ENCODE data around the gene CMBL.
"Not testable (repeated sequence)": the region's sequence is repeated elsewhere in the genome, so short reads cannot be mapped to it uniquely, and the experiment has no call there.

CMBL gene

DNA sequence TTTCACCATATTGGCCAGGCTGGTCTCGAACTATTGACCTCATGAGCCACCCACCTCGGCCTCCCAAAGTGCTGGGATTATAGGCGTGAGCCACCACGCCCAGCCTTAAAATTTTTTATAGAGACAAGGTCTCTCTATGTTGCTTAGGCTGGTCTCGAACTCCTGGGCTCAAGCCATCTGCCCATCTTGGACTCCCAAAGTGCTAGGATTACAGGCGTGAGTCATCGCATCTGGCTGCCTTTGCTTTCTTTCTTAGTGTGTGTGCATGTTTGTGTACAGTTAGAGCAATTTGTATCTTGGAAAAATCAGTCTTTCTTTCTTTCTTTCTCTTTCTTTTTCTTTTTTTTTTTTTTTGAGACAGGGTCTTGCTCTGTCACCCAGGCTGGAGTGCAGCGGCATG, 22.3 kb downstream of the CMBL start:
- not testable (repeated sequence) for H3K27me3 ChIP-seq (ENCODE audit: control insufficient read depth, insufficient read depth, low read length, poor library complexity, severe bottlenecking); H3K9me3 ChIP-seq (ENCODE audit: control insufficient read depth, low read length); H3K36me3 ChIP-seq (ENCODE audit: control insufficient read depth, insufficient read depth, low read length); H3K27ac ChIP-seq (ENCODE audit: insufficient read depth, low read depth, low read length, poor library complexity, severe bottlenecking); H3K4me1 ChIP-seq (ENCODE audit: control insufficient read depth, insufficient read depth, low read length); H3K4me3 ChIP-seq (ENCODE audit: insufficient read depth, low read depth, low read length)
- 95 to 96% methylated on average over 8 of the region's 8 CpGs for WGBS, 2 experiments

DNA sequence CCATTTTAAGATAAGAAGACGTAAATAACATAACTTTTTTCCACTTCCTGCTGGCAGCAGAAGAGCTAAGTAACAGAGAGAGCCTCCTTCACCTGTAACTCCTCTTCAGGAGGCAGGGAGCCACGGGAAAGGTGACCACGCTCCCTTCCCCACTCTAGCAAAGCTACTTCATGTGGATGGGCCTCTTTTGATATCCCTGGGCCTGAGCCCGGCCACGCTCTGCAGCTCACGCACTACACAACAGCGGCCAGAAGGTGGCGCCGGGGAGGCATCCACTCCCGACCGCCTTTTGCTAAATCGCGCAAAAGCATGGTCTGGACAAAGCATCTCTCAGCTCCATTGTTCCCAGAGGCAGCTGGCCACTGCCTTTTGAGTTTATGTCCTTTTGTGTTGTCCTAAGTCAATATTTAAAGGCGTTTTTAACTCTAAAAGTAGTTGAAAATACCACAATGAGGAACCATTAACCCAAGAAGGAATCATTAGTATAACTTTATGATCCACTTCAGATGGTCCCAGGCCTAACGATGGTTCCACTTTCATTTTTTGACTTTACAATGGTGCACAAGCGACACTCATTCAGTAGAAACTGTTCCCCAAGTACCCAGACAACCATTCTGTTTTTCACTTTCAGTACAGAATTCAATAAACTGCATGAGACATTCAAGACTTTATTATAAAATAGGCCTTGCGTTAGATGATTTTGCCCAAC, 23.6 kb downstream of the CMBL start:
- no peak overlapping the region for H3K27ac ChIP-seq (ENCODE audit: insufficient read depth, low read depth, low read length, poor library complexity, severe bottlenecking)
- 30 to 31% methylated on average over 16 to 17 of the region's 17 CpGs for WGBS, 2 experiments
- no peaks in the 10 kb centered on the region for H3K4me1 ChIP-seq (ENCODE audit: control insufficient read depth, insufficient read depth, low read length)

GRCh38 chr5:10279925-10280720, 27.6 kb downstream of the CMBL start:
- H3K4me3 ChIP-seq (ENCODE audit: insufficient read depth, low read depth, low read length), result no peak overlapping the region
- peaks cover 4% of the 10 kb centered on the region for H3K4me1 ChIP-seq (ENCODE audit: control insufficient read depth, insufficient read depth, low read length)
- H3K36me3 ChIP-seq (ENCODE audit: control insufficient read depth, insufficient read depth, low read length), result peaks cover 3% of the 10 kb centered on the region
- no peak overlapping the region for H3K27ac ChIP-seq (ENCODE audit: insufficient read depth, low read depth, low read length, poor library complexity, severe bottlenecking)
- WGBS, 2 experiments, result 75 to 84% methylated on average over 5 to 7 of the region's 7 CpGs
- H3K27me3 ChIP-seq (ENCODE audit: control insufficient read depth, insufficient read depth, low read length, poor library complexity, severe bottlenecking), result no peaks in the 10 kb centered on the region
- H3K9me3 ChIP-seq (ENCODE audit: control insufficient read depth, low read length), result no peaks in the 10 kb centered on the region

More for the DNA sequence above, 23.6 kb downstream of the CMBL start:
- no peak overlapping the region for H3K4me3 ChIP-seq (ENCODE audit: insufficient read depth, low read depth, low read length)
- H3K27me3 ChIP-seq (ENCODE audit: control insufficient read depth, insufficient read depth, low read length, poor library complexity, severe bottlenecking), result no peaks in the 10 kb centered on the region
- H3K9me3 ChIP-seq (ENCODE audit: control insufficient read depth, low read length), result no peaks in the 10 kb centered on the region
- peaks cover 3% of the 10 kb centered on the region for H3K36me3 ChIP-seq (ENCODE audit: control insufficient read depth, insufficient read depth, low read length)

GRCh38 chr5:10279328-10279727, 28.4 kb downstream of the CMBL start:
- Histone ChIP-seq H3K27me3 (ENCODE audit: control insufficient read depth, insufficient read depth, low read length, poor library complexity, severe bottlenecking) (no peaks in the 10 kb centered on the region), H3K9me3 (ENCODE audit: control insufficient read depth, low read length) (no peaks in the 10 kb centered on the region), H3K36me3 (ENCODE audit: control insufficient read depth, insufficient read depth, low read length) (no peaks in the 10 kb centered on the region), H3K27ac (ENCODE audit: insufficient read depth, low read depth, low read length, poor library complexity, severe bottlenecking) (no peak overlapping the region), H3K4me3 (ENCODE audit: insufficient read depth, low read depth, low read length) (no peak overlapping the region), H3K4me1 (ENCODE audit: control insufficient read depth, insufficient read depth, low read length) (peaks cover 4% of the 10 kb centered on the region)
- 89 to 96% methylated on average over 3 to 4 of the region's 4 CpGs for WGBS, 2 experiments

DNA sequence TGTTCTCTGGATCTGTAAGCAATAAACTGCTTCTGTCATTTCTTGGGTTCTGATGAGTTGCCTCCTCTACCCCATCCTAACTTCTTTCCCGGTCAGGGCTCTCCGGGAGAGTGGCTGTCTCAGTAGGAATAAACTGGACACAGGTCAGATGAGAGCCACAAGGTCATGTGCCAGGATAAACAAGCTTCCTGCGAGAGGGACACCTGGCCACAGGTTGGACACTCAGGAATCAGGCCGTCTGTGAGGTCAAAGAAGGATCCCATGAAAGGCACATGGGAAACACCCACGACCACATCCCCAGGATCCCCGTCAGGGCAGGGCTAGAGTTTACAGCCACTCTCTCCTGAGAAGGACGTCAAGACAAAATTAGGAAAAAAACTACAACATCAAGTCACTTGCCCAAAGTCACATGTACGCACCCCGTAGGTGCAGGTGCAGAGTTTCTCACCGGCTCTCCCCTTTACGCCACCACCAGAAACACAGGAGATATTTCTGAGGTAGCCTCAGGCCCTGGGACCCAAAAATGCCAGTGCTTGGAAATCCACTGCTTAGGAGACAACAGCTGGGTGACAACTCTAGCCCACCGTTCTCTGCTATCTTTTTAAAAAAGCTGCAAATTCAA, 28.9 kb downstream of the CMBL start:
- 94 to 95% methylated on average over 12 of the region's 12 CpGs for WGBS, 2 experiments
- Histone ChIP-seq H3K4me1 (ENCODE audit: control insufficient read depth, insufficient read depth, low read length) (peaks cover 4% of the 10 kb centered on the region), H3K9me3 (ENCODE audit: control insufficient read depth, low read length) (no peaks in the 10 kb centered on the region), H3K27me3 (ENCODE audit: control insufficient read depth, insufficient read depth, low read length, poor library complexity, severe bottlenecking) (no peaks in the 10 kb centered on the region), H3K36me3 (ENCODE audit: control insufficient read depth, insufficient read depth, low read length) (no peaks in the 10 kb centered on the region), H3K27ac (ENCODE audit: insufficient read depth, low read depth, low read length, poor library complexity, severe bottlenecking) (no peak overlapping the region), H3K4me3 (ENCODE audit: insufficient read depth, low read depth, low read length) (no peak overlapping the region)

GRCh38 chr5:10277773-10278630, 29.7 kb downstream of the CMBL start:
- H3K4me3 ChIP-seq (ENCODE audit: insufficient read depth, low read depth, low read length), result no peak overlapping the region
- H3K36me3 ChIP-seq (ENCODE audit: control insufficient read depth, insufficient read depth, low read length), result no peaks in the 10 kb centered on the region
- H3K4me1 ChIP-seq (ENCODE audit: control insufficient read depth, insufficient read depth, low read length), result peaks cover 4% of the 10 kb centered on the region
- H3K9me3 ChIP-seq (ENCODE audit: control insufficient read depth, low read length), result no peaks in the 10 kb centered on the region
- H3K27ac ChIP-seq (ENCODE audit: insufficient read depth, low read depth, low read length, poor library complexity, severe bottlenecking), result no peak overlapping the region
- WGBS, 2 experiments, result 94 to 95% methylated on average over 13 of the region's 13 CpGs
- H3K27me3 ChIP-seq (ENCODE audit: control insufficient read depth, insufficient read depth, low read length, poor library complexity, severe bottlenecking), result no peaks in the 10 kb centered on the region

DNA sequence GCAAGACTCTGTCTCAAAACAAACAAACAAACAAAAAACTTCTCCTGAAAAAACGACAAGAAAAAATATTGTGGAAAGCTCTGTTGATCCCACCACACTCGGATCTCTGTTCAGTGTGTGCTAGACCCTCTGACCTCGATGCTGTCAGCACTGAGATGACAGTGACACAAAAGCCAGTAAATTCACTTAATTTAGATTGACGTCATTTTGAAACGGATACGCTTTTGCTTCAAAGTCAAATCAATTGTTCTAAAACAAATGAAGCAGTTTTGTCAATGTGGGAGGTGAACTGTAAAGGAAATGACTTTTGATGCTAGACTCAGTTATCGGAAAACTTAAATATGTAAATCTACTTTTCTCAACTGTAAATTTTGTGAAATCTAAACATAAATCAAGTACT, 31.0 kb downstream of the CMBL start:
- H3K9me3 ChIP-seq (ENCODE audit: control insufficient read depth, low read length), result no peaks in the 10 kb centered on the region
- no peak overlapping the region for H3K27ac ChIP-seq (ENCODE audit: insufficient read depth, low read depth, low read length, poor library complexity, severe bottlenecking)
- H3K4me3 ChIP-seq (ENCODE audit: insufficient read depth, low read depth, low read length), result no peak overlapping the region
- no peaks in the 10 kb centered on the region for H3K27me3 ChIP-seq (ENCODE audit: control insufficient read depth, insufficient read depth, low read length, poor library complexity, severe bottlenecking)
- 89 to 94% methylated on average over 6 to 7 of the region's 7 CpGs for WGBS, 2 experiments
- no peaks in the 10 kb centered on the region for H3K36me3 ChIP-seq (ENCODE audit: control insufficient read depth, insufficient read depth, low read length)
- H3K4me1 ChIP-seq (ENCODE audit: control insufficient read depth, insufficient read depth, low read length), result peaks cover 4% of the 10 kb centered on the region

- Histone ChIP-seq H3K4me3 (ENCODE audit: insufficient read depth, low read depth, low read length) (no peak overlapping the region), H3K36me3 (ENCODE audit: control insufficient read depth, insufficient read depth, low read length) (no peaks in the 10 kb centered on the region), H3K9me3 (ENCODE audit: control insufficient read depth, low read length) (no peaks in the 10 kb centered on the region), H3K27ac (ENCODE audit: insufficient read depth, low read depth, low read length, poor library complexity, severe bottlenecking) (no peak overlapping the region), H3K27me3 (ENCODE audit: control insufficient read depth, insufficient read depth, low read length, poor library complexity, severe bottlenecking) (no peaks in the 10 kb centered on the region), H3K4me1 (ENCODE audit: control insufficient read depth, insufficient read depth, low read length) (peaks cover 4% of the 10 kb centered on the region)
- 92 to 93% methylated on average over 9 of the region's 9 CpGs for WGBS, 2 experiments
These were observed 31.7 kb downstream of the CMBL start for GRCh38 chr5:10275991-10276390.

- 81 to 83% methylated on average over 10 of the region's 10 CpGs for WGBS, 2 experiments
- Histone ChIP-seq H3K4me1 (ENCODE audit: control insufficient read depth, insufficient read depth, low read length) (peaks cover 4% of the 10 kb centered on the region), H3K9me3 (ENCODE audit: control insufficient read depth, low read length) (no peaks in the 10 kb centered on the region), H3K4me3 (ENCODE audit: insufficient read depth, low read depth, low read length) (no peak overlapping the region), H3K27me3 (ENCODE audit: control insufficient read depth, insufficient read depth, low read length, poor library complexity, severe bottlenecking) (no peaks in the 10 kb centered on the region), H3K27ac (ENCODE audit: insufficient read depth, low read depth, low read length, poor library complexity, severe bottlenecking) (no peak overlapping the region), H3K36me3 (ENCODE audit: control insufficient read depth, insufficient read depth, low read length) (no peaks in the 10 kb centered on the region)
These were observed 32.2 kb downstream of the CMBL start for GRCh38 chr5:10275460-10275859.

- H3K4me1 ChIP-seq (ENCODE audit: control insufficient read depth, insufficient read depth, low read length); H3K36me3 ChIP-seq (ENCODE audit: control insufficient read depth, insufficient read depth, low read length); H3K4me3 ChIP-seq (ENCODE audit: insufficient read depth, low read depth, low read length); H3K27me3 ChIP-seq (ENCODE audit: control insufficient read depth, insufficient read depth, low read length, poor library complexity, severe bottlenecking); H3K9me3 ChIP-seq (ENCODE audit: control insufficient read depth, low read length); H3K27ac ChIP-seq (ENCODE audit: insufficient read depth, low read depth, low read length, poor library complexity, severe bottlenecking): not testable (repeated sequence)
- WGBS, 2 experiments, result 84 to 90% methylated on average over 5 to 6 of the region's 6 CpGs
These were observed 34.9 kb downstream of the CMBL start for GRCh38 chr5:10272875-10273209.

Data from ectodermal cell (in vitro differentiated cells).